Measurements from ENCODE around the gene RNASE12.
"Not testable (repeated sequence)": the region's sequence is repeated elsewhere in the genome, so short reads cannot be mapped to it uniquely, and the experiment has no call there.

Gene RNASE12

DNA sequence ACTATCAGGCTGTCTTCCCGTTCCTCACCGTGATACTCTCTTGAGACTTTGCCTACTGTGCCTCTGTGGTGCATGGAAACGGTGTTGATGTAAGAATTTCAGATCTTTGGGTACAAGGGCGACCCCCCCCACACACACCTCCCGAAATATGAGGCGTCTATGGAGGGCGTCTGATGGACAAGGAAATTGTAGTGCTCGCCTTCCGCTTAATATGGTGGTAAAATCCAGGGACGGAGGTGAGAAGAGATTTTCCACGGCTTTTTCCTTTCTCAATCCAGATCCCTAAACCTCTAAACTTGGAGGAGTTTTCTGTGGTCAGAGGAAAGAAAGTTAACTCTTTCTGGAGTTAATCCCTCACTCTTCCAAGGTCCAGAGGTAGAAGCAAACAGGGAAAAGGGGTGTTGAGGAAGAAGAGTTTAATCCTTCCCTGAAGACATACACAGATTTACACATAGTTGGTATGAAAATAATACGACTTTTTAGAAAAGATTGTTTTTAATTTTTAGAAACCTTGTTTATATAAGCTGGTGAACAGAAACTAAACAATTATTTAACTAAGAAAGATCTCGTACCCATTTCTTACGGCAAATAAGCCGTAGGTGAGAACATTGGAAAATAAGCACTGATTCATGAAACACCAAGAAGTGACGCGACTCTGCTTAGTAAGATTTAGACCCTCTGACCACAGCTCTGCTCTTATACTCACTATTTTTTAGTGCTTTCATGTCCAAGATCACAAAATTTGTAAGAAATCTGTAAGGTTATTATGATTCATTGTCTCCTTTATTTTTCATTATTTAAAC lies 23.1 kb upstream of the RNASE12 start:
- no peak for DNase-seq (ENCODE audit: low spot score)

DNA sequence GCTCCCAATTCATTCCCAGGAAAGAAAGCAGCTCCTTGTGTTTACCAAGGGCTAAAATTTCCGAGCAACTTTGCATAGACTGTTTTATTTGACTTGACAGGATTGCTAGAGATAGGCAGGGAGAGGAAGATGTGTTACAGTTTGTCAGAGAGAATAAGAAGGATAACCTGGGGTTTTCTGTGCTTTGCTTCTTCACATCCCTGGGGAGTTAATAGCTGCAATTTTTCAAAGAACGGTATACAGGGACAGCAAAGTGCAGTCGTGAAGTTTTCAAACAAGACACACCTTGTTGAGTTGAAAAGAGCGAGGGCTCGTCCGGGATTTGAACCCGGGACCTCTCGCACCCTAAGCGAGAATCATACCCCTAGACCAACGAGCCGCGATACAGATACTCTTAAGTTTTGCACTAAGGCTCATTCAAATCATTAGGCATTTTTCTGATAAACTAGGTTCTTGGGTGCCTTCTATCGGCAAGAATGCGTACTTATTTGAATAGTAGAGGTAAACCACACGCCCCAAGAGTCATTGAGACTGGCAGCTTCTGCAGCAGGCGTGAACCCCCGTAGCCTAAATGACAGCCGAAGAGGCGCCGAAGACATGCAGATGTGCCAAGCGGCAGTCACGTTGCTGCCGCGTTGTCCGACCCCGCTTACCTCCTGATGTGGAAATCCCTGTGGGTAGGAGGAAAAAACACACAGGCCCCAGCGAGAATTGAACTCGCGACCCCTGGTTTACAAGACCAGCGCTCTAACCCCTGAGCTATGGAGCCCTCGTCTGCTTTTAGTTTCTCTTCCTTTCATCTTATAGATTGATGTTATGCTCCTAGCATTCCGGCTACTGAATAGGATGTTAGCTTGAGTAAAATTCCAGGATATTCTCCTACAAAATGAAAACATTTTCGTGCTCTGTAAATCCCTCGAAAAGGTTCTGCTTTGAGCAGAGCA lies 22.2 kb upstream of the RNASE12 start:
- DNase-seq (ENCODE audit: low spot score) = peak; percentile 87

DNA sequence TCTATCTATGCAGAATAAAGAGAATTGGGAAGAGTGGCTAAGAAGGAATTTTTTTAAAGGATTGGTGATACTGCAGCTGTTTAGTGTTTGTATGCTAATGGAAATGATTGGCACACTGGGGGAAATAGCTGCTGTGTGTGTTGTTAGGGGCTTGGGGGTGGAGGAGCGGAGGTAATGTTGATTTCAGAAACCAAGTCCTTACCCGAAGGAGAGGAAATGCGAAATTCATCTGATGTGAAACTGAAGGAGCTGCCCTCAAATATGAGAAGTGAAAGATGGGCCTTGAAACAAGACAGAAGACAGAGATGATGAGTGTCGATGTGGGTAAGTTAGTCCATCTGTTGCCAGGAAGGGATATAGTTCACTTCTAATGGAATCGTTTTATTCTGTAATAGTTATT lies 21.2 kb upstream of the RNASE12 start:
- no peak for DNase-seq (ENCODE audit: low spot score)

DNA sequence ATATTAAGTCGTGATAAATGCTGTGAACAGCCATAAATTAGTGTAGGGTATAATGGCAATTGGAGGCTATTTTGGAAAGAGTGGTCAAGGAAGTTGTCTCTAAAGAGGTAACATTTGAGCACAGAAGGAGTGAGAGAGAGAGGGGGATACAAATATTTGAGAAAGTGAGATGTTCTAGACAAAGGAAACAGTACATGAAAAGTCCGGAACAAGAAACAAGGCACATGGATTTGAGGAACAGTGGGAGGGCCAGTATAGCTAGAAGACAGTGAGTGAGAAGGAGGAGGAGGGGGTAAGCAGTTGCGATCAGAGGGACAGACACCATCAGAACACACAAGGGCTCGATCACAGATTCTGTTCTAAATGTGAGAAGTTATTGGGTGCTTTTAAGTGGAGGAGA lies 20.1 kb upstream of the RNASE12 start:
- no peak for DNase-seq (ENCODE audit: low spot score)

DNA sequence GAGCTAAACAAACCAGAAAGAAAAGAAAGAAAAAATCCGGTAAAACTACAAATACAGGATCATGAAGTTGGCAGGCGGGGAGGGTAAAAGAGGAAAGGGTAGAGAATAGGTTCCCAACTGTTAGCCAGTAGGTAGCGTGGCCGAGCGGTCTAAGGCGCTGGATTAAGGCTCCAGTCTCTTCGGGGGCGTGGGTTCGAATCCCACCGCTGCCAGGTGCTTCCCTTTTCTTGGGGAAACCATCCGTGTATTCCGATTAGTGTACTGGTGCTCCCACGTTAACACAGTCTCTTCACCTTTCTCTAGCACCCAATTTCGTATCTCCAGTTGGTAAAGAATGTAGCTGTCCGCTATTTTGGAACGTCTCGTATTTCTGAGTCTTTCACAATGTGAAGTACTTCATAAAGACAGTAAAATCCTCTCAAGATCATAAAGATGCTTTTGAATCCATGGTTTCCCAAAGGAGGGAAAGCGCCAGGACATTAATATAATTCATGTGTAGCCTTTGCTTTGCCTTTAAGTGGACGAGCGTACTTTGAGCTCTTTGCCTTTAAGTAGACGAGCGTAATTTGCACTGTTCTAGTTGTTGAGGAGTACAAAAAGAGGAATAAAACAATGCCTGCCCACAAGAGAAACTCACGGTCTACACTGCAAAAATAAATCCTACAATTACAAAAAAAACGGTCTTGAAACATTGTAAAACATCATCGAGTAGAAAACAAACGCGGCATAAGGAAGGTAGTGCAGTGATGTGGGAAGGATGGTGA lies 19.0 kb upstream of the RNASE12 start:
- DNase-seq (ENCODE audit: low spot score) = peak; percentile 55

DNA sequence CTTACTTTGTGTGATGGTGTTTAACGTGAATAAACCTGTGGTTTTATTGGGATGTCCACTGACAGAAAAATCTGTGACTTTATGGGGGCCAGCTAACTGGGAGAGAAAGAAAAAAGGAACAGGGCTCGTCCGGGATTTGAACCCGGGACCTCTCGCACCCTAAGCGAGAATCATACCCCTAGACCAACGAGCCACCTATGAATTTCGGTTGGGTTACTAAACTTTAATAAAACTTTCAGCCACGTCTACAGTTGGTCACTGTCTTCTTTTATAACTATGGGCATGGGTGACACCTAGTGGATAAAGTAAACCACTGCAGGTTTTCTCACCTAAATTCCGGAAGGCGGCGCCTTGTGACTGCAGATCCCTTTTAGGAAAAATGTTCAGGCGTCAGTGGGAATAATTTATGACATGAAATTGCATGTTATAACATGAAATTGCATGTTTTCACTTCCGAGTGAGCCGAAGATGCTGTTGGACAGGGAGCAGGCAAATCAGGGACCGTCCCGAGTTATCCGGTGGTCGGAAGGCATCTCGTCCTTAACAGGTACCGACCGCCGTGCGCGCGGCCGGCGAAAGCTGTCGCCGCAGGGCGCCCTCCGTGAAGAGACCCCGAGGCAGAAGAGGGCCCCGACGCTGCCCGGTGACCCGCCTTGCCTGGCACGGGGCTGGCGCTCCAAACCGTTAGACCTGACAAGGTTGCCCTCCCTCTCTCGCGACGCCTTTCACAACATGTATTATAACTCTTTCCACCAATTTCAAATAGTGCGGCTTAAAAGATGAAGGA lies 18.2 kb upstream of the RNASE12 start:
- peak; percentile 80 for DNase-seq (ENCODE audit: low spot score)

DNA sequence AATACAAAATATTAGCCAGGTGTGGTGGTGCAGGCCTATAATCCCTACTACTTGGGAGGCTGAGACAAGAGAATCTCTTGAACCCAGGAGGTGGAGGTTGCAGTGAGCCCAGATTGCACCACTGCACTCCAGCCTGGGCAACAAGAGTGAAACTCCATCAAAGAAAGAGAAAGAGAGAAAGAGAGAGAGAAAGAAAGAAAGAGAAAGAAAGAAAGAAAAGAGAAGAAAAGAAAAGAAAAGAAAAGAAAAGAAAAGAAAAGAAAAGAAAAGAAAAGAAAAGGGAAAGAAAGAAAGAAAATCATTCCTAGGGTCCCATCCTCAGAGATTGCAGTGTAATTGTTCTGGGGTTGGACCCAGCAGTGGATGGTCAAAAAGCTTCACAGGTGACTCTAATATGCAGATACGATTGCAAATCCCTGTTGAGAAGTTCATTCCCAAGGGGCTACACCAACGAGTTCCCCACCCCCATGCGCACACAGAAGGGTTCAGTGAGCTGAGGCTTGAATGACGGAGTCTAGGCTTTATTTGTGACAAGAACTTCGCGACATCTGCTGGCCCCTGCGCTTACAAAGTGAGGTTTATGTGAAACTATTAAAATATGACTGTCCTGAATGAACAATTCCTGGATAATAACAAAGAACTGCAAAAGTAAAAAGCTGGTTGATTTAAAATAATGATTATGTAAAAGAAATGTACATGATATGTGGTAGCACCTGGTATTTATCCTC lies 17.4 kb upstream of the RNASE12 start:
- no peak for DNase-seq (ENCODE audit: low spot score)

DNA sequence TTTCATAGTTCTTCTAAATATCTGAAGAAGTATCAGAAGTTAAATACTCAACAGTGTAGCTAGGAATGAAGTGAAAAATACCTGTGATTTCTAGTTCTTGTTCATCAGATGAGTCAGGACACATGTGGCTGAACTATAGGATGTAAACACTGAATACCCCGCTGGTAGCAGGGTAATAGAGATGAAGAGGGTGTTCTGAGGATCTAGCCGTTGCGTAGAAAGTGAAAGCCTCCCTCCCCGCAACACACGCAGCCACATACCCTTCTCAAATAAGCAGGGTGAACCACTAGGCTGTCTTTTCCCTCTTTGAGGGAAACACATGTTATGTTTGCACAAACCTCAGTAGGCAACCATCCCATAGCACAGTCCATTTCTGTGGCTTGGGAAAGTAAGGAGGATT lies 16.4 kb upstream of the RNASE12 start:
- DNase-seq (ENCODE audit: low spot score) = no peak

DNA sequence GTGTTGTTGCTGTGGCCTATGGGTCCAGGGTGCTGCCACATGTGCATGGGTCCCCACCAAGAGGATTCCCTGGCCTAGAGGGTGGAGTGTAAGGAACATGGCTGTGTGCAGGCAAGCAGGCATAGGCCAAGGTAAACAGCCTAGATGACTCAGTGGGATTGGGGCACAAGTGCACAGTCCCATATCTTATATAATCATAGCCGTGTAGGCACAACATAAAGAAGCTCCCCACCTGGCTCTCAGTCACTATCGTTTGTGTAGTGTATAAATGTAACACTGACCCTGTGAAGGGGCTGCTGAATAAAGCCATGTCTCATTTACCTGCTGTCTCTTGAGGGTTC lies 15.7 kb upstream of the RNASE12 start:
- DNase-seq (ENCODE audit: low spot score) = no peak

DNA sequence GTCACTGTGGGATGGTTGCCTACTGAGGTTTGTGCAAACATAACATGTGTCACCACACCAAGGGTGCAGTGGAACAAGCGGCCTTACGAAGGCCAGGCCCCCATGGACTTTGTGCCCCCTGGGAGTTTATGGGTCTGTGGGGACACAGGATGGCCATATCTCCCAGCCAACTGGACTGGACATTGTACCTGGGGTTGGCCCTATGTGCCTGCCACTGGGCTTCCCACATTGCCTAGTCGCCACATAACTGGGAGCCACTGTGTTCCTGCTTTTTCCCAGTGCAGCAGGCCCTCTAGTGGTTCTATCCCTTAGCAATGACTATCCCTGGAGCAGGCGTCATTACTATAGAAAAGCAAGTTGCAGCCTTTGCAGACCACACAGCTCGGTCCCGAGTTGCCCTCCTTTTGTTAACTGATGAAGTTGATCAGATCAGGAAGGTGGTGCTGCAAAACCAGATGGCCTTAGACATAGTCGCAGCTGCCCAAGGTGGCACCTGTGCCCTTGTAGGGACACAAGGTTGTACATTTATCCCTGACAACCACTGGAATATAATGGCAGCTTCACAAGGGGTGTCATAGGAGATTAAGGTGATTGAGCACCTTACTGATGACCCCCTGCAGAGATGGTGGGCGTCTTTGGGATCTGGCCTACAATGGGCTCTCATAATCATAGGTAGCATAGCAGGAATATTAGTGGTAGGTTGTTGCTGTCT lies 15.2 kb upstream of the RNASE12 start:
- peak; percentile 43 for DNase-seq (ENCODE audit: low spot score)

DNA sequence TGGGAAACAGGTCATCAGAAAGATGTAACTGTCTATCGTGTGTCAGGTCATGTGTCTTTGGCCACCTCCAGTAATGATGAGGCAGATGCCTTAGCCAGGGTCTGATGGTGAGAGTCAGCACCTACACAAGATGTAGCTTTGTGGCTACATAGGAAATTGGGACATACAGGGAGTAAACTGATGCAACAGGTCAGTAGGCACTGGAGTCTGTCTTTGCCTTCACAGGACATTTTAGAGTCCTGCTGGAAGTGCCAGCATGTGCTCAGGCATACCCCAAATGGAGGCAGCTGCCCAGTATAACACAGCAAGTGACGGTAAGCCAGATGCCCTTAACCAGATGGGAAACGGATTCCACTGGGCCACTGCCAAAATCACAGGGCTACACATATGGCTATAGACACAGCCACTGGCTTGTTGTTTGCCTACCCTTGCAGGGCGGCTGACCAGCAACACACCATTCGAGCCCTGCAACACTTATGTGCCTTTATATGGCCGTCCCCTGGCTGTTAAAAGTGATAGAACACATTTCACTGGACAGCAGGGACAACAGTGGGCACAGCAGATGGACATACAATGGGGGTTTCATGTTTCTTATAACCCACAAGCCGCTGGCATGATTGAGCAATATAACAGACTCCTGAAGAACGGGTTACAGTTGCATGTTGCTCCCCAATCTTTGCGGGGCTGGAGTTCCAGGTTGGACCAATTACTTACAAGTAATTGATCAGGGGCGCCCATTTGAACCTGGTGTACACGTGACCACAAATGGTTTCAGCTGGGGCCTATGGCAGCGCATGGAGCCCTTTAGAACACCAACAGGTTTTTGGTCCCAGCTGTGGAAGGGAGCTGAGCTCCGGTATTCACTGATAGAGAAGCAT lies 12.9 kb upstream of the RNASE12 start:
- DNase-seq (ENCODE audit: low spot score) = no peak

DNA sequence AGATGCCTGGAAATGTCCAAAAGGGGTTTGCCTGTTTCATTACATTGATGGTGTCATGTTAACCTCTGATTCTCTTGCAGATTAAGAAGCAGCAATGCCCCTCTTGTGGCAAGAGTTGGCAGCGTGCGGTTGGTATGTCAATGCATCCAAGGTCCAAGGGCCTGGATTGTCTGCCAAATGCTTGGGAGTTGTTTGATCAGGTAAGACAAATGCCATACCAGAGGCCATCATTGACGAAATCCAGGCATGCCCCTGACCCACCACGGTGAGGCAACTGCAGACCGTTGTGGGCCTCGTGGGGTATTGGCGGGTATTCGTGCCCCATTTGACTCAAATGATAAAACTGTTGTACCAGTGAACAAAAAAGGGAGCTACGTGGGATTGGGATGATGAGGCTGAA lies 11.4 kb upstream of the RNASE12 start:
- no peak for DNase-seq (ENCODE audit: low spot score)

DNA sequence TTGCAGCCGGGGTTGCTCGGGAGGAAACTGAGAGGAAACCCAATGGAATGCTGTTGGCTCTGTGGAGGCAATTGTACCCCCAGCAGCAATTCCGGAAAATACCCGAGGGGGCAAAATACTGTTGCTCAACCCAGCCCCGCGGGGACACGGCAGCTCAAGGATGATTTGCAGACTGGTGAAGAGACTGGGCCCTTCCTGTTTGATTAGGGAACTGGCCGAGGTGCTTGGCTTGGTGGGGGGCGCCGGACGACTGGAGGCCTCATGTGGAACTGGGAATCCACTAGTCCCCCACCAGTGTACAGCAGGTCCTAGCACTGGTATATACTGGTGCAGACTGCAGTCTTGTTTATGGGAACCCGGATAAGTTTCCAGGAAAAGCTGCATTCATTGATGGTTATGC lies 10.3 kb upstream of the RNASE12 start:
- DNase-seq (ENCODE audit: low spot score) = no peak

DNA sequence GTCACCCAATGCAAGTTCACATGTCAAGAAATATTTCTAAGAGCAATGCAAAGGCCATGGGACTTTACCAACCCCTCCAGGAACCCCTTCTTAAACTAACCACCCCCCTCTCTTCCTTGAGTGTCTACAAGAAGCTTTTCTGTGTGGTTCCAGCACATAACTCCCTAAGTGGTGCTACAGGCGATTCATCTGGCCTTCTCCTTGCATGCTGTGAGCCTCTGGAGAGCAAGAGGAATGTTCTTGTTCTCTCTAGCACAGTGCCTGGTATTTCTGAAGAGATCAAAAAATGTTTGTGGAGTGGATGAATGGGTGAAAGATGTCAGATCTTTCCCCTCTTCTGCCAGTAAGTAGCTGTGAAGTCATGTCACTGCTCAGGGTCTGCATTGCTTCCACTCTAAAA lies 5.9 kb upstream of the RNASE12 start:
- no peak for DNase-seq (ENCODE audit: low spot score)

DNA sequence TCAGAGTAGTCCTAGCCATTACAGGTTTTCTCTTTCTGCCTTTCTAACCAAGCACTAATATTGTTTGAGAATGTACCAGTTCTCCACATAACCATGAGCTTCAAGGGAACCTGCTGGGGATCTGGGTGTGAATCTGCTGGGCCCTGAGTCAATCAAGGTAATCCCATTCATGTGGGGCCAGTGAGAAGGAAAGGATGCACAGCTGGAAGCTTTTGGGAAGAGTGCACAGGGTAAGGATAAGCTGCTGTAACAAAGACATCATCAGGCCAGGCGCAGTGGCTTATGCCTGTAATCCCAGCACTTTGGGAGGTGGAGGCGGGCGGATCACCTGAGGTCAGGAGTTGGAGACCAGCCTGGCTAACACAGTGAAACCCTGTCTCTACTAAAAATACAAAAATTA lies 4.5 kb upstream of the RNASE12 start:
- not testable (repeated sequence) for DNase-seq (ENCODE audit: low spot score)

DNA sequence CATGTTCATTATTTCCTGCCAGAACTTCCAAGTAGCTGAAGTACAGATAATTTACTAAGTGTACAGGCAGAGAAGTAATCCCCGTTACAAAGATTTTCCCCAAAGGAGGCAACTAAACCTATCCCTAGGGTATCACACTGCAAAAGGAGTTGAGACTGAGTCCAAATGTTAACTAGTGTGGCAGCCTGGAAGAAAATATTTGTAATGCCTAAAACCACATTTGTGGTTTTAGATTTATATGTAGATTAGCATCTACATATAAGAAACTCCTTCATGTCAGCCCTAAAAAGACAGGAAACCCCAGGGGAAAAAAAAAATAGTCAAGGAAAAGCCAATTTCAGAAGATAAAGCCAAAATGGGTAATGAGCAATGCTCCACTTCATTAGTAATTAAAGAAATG lies 1.4 kb upstream of the RNASE12 start:
- DNase-seq (ENCODE audit: low spot score) = no peak

DNA sequence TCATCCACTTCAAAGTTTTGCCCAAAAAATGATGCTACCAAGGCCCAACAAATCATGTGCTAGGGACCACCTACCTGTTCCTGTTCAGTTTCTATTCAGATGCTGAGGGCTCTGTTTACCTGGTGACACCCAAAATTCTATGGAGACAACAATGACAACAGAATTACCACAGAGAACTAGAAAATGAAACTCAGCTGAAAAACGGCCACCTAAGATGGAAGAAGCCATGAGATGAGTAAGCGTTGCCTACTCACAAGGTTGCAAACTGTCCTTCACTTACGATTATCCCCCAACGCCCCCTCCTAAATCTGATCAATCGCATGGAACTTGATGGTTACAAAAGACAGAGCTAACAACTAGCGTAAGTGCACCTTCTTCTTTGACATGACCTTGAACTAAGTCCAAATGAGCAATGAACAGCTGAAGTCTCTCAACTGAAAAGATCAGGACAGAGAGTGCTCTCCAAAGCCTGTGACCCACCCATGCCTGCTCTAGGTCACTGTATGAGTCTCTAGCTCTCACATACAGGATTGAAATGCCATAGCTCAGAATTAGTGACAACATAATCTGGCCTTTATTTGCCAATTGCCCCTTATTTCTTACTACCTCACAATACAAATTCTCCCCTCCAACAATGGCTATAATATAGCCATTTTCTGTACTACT lies 3.6 kb downstream of the RNASE12 start, which contains the start of gene RNASE11:
TSS of gene RNASE11 (minus strand) at position 513 of the 666 bp plus-strand sequence.
- DNase-seq (ENCODE audit: low spot score) = no peak

DNA sequence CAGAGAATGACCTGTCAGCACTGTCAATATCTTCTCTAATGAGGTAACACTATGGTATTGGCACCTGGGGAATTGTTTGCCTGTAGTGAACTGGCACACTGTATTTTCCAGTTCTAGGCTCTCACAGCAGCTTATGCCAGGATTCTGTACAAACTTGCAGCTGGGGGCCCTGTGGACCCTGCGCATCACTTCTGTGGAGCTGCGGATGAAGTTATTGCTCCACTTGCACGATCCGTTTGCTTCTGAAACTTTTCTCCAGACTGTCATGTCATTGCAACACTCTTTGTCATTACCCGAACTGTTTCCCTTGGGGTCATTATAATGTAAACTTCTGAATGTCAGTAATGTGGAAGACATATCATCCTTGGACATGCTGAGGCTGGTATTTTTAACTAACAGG lies 7.3 kb downstream of the RNASE12 start:
- DNase-seq (ENCODE audit: low spot score) = no peak

DNA sequence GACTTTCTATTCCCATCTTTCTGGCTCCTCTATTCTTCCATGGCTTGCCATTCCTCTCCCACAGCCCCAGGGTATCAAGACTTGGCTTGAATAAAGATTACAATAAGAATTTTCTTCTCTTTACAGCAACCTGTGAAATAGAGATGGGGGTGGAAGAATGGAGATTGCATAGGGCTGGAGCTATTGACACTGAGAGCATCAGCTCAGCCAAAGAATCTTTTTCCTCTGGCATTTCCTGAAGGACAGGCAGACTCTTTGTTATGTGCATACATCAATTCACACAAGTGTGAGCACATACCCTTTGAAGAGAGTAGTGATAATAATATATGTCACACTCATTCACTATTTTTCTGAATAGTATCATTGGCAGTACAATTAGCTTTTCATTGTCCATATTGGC lies 8.0 kb downstream of the RNASE12 start:
- DNase-seq (ENCODE audit: low spot score) = no peak
